Measurements from ENCODE around the gene CORO2B. TPM values are rescaled to one million over a fixed set of nuclear protein-coding genes. Genes with fewer than 3 reads are reported as not detected.

The CORO2B gene
- polyA plus RNA-seq, 1 of the 3 experiments (the other 2 are of a cell fraction): 3.6 TPM

- no peak overlapping the region for H3K4me2 ChIP-seq
- H4K20me1 ChIP-seq (ENCODE audit: insufficient read depth): no peaks in the 10 kb centered on the region
- no peak overlapping the region for H3K9ac ChIP-seq
- H3K27me3 ChIP-seq (ENCODE audit: insufficient read depth): no peaks in the 10 kb centered on the region
- CTCF ChIA-PET: interaction anchor here (0.8 kb wide), 1 partner anchor 52 kb away, joined by 4 read pairs; no protein-coding TSS in a partner anchor
- H3K9me2 ChIP-seq: no peaks in the 10 kb centered on the region
- no peaks in the 10 kb centered on the region for H3K9me3 ChIP-seq
- 89% methylated on average over 1 of the region's 1 CpG for WGBS (ENCODE audit: low lambda C conversion rate)
- H3K4me1 ChIP-seq (ENCODE audit: control insufficient read depth in 1 of 2, insufficient read depth in 2 of 2, low read depth in 1 of 2, low read length in 1 of 2): peaks cover 6 to 25% of the 10 kb centered on the region in 2 experiments; a peak in 2 of 4 replicates
- H3F3A ChIP-seq (replicated peaks; ENCODE audit: insufficient read depth): peaks cover 5% of the 10 kb centered on the region
- H3K36me3 ChIP-seq (replicated peaks in 1 of 2; ENCODE audit: control insufficient read depth in 1 of 2, insufficient read depth in 2 of 2, low read length in 1 of 2): no peaks in the 10 kb centered on the region
- H3K4me3 ChIP-seq (ENCODE audit: low read depth in 2 of 2, low read length in 1 of 2): no peak overlapping the region
- TF ChIP-seq RFX5 (IDR thresholded peaks at IDR 0.05; ENCODE audit: low read length) (no peak), EP300 (IDR thresholded peaks at IDR 0.05; ENCODE audit: borderline replicate concordance in 1 of 2, low read depth in 1 of 2, low read length in 1 of 2) (no peak), FOXJ3 (CRISPR knock-in tag; IDR thresholded peaks at IDR 0.05) (no peak), ELF1 (IDR thresholded peaks at IDR 0.05) (no peak)
- POLR2A ChIA-PET: no interaction called here
- H2AFZ ChIP-seq (ENCODE audit: low read depth): no peak overlapping the region
- H3K27ac ChIP-seq (ENCODE audit: low read depth in 2 of 2, low read length in 1 of 2): no peak overlapping the region
- no peaks in the 10 kb centered on the region for H3K79me2 ChIP-seq (ENCODE audit: insufficient read depth)
- no peak for DNase-seq
Observed at GRCh38 chr15:68621535-68621934, 42.7 kb downstream of the CORO2B start.

GRCh38 chr15:68623301-68623892 lies 44.6 kb downstream of the CORO2B start:
- CTCF ChIA-PET: interaction anchor here (1.1 to 3.3 kb wide), 2 partner anchors 12 to 23 kb away, joined by 3 to 16 read pairs; no protein-coding TSS in a partner anchor
- no peak overlapping the region for H3K27ac ChIP-seq (ENCODE audit: low read depth in 2 of 2, low read length in 1 of 2)
- no peak overlapping the region for H3K9ac ChIP-seq
- H3K36me3 ChIP-seq (replicated peaks in 1 of 2; ENCODE audit: control insufficient read depth in 1 of 2, insufficient read depth in 2 of 2, low read length in 1 of 2): no peaks in the 10 kb centered on the region
- peaks cover 5% of the 10 kb centered on the region for H3F3A ChIP-seq (replicated peaks; ENCODE audit: insufficient read depth)
- H3K9me3 ChIP-seq: no peaks in the 10 kb centered on the region
- H3K4me3 ChIP-seq (ENCODE audit: low read depth in 2 of 2, low read length in 1 of 2): no peak overlapping the region
- no peaks in the 10 kb centered on the region for H3K9me2 ChIP-seq
- H2AFZ ChIP-seq (ENCODE audit: low read depth): no peak overlapping the region
- TF ChIP-seq MEF2A (IDR thresholded peaks at IDR 0.05; ENCODE audit: borderline replicate concordance, low read depth) (no peak), JUND (IDR thresholded peaks at IDR 0.05) (no peak), ELF1 (IDR thresholded peaks at IDR 0.05) (no peak), USF1 (IDR thresholded peaks at IDR 0.05; ENCODE audit: borderline replicate concordance, low read depth) (no peak), TEAD4 (IDR thresholded peaks at IDR 0.05; ENCODE audit: borderline replicate concordance, insufficient read depth) (no peak), GABPA (IDR thresholded peaks at IDR 0.05; ENCODE audit: low read depth) (no peak)
- H3K4me2 ChIP-seq: no peak overlapping the region
- H3K4me1 ChIP-seq (ENCODE audit: control insufficient read depth in 1 of 2, insufficient read depth in 2 of 2, low read depth in 1 of 2, low read length in 1 of 2): peaks cover 5 to 23% of the 10 kb centered on the region in 2 experiments; a peak in 2 of 4 replicates
- no peaks in the 10 kb centered on the region for H3K79me2 ChIP-seq (ENCODE audit: insufficient read depth)
- no peaks in the 10 kb centered on the region for H3K27me3 ChIP-seq (ENCODE audit: insufficient read depth)
- DNase-seq: no peak
- no peaks in the 10 kb centered on the region for H4K20me1 ChIP-seq (ENCODE audit: insufficient read depth)
- 75% methylated on average over 7 of the region's 13 CpGs for WGBS (ENCODE audit: low lambda C conversion rate)
- POLR2A ChIA-PET: no interaction called here

- Histone ChIP-seq H3K4me3 (ENCODE audit: low read depth in 2 of 2, low read length in 1 of 2) (no peak overlapping the region), H3K36me3 (replicated peaks in 1 of 2; ENCODE audit: control insufficient read depth in 1 of 2, insufficient read depth in 2 of 2, low read length in 1 of 2) (no peaks in the 10 kb centered on the region), H3K9ac (no peak overlapping the region), H3K27ac (ENCODE audit: low read depth in 2 of 2, low read length in 1 of 2) (no peak overlapping the region), H4K20me1 (ENCODE audit: insufficient read depth) (no peaks in the 10 kb centered on the region), H3F3A (replicated peaks; ENCODE audit: insufficient read depth) (no peaks in the 10 kb centered on the region), H3K9me2 (no peaks in the 10 kb centered on the region), H3K4me2 (no peak overlapping the region), H3K79me2 (ENCODE audit: insufficient read depth) (no peaks in the 10 kb centered on the region), H3K4me1 (ENCODE audit: control insufficient read depth in 1 of 2, insufficient read depth in 2 of 2, low read depth in 1 of 2, low read length in 1 of 2) (peaks cover 0 to 12% of the 10 kb centered on the region in 2 experiments; a peak in 2 of 4 replicates), H2AFZ (ENCODE audit: low read depth) (no peak overlapping the region), H3K9me3 (no peaks in the 10 kb centered on the region), H3K27me3 (ENCODE audit: insufficient read depth) (no peaks in the 10 kb centered on the region)
- no peak for DNase-seq
- TF ChIP-seq NRF1 (IDR thresholded peaks at IDR 0.05; ENCODE audit: low read depth, low read length): no peak
- TF ChIP-seq EP300 (IDR thresholded peaks at IDR 0.05; ENCODE audit: borderline replicate concordance in 1 of 2, low read depth in 1 of 2, low read length in 1 of 2): no peak
- TF ChIP-seq SMC3 (IDR thresholded peaks at IDR 0.05; ENCODE audit: low read depth, low read length): no peak
- TF ChIP-seq IRF3 (IDR thresholded peaks at IDR 0.05; ENCODE audit: low read depth, low read length): no peak
- 65% methylated on average over 4 of the region's 4 CpGs for WGBS (ENCODE audit: low lambda C conversion rate)
- ChIA-PET POLR2A (no interaction called here), CTCF (interaction anchor here (0.7 to 3.3 kb wide), 3 partner anchors 9 to 76 kb away, joined by 3 to 16 read pairs (median 3); no protein-coding TSS in a partner anchor)
Observed at GRCh38 chr15:68625853-68626252, 47.1 kb downstream of the CORO2B start.
